Caco-2 (cell line): ENCODE measurements around the gene KBTBD8. TPM values are rescaled to one million over a fixed set of nuclear protein-coding genes. Genes with fewer than 3 reads are reported as not detected.

Source experiments
- BruUV-seq: library from RNA; stranded (reverse); fragments of 400-500 nt; replicated peaks from 2 replicates; lab custom pipeline; 2021; lab: Mats Ljungman, UMichigan
- CTCF ChIA-PET: fragments of 300-600 bp; sonication (Branson Sonifier 250); formaldehyde crosslinking; loops from one replicate; lab custom pipeline; 2022; ENCODE audit warnings: antibody characterized with exemption; lab: Charles Lee
- POLR2A ChIA-PET: fragments of 300-600 bp; sonication (Branson Sonifier 250); formaldehyde crosslinking; loops from one replicate; lab custom pipeline; 2022; ENCODE audit warnings: antibody characterized with exemption; lab: Charles Lee
- DNase-seq, 2 experiments: peaks; one replicate each; pipeline versions ENCODE4 v3.0.0 to v3.0.0-alpha.2; 2020 to 2022
- H3K27me3 ChIP-seq: replicated peaks from 2 replicates; pipeline ENCODE4 v1.6.0; 2011; ENCODE audit warnings: low read length; ENCODE audit not compliant: control insufficient read depth, insufficient read depth
- H3K36me3 ChIP-seq: 2 replicates; pipeline ENCODE4 v1.5.1; 2011; ENCODE audit warnings: low read length; ENCODE audit not compliant: control insufficient read depth, insufficient read depth
- H3K4me1 ChIP-seq: fragments of 250-450 bp; sonication (Bioruptor Pico); 2 replicates; pipeline ENCODE4 v1.5.1; 2020; ENCODE audit warnings: mild to moderate bottlenecking
- H3K4me3 ChIP-seq: 2 replicates; pipeline ENCODE4 v1.5.1; 2011; ENCODE audit warnings: low read depth, mild to moderate bottlenecking, control low read depth, low read length
- H3K9me3 ChIP-seq: fragments of 250-450 bp; sonication (Bioruptor Pico); 2 replicates; pipeline ENCODE4 v1.5.1; 2020; ENCODE audit warnings: mild to moderate bottlenecking, moderate library complexity
- H3K27ac Mint-ChIP-seq: one replicate; pipeline ENCODE4 v1.8.0; 2022; ENCODE audit warnings: mixed read lengths; ENCODE audit not compliant: unreplicated experiment
- H3K27me3 Mint-ChIP-seq: one replicate; pipeline ENCODE4 v1.8.0; 2022; ENCODE audit warnings: mixed read lengths; ENCODE audit not compliant: insufficient read depth, unreplicated experiment
- H3K36me3 Mint-ChIP-seq: one replicate; pipeline ENCODE4 v1.8.0; 2022; ENCODE audit warnings: mild to moderate bottlenecking, mixed read lengths; ENCODE audit not compliant: insufficient read depth, unreplicated experiment
- H3K4me1 Mint-ChIP-seq: one replicate; pipeline ENCODE4 v1.8.0; 2022; ENCODE audit warnings: low read depth, mixed read lengths; ENCODE audit not compliant: unreplicated experiment
- H3K4me3 Mint-ChIP-seq: one replicate; pipeline ENCODE4 v1.8.0; 2022; ENCODE audit warnings: mild to moderate bottlenecking, moderate library complexity, mixed read lengths; ENCODE audit not compliant: unreplicated experiment
- H3K9me3 Mint-ChIP-seq: one replicate; pipeline ENCODE4 v1.8.0; 2022; ENCODE audit warnings: mixed read lengths; ENCODE audit not compliant: unreplicated experiment
- intact Hi-C: fragments of 100-400 bp; cut with micrococcal nuclease; formaldehyde crosslinking; loops from one replicate; pipeline ENCODE4 v1.10.0; 2022; ENCODE audit not compliant: unreplicated experiment
- total RNA-seq: library from RNA; stranded (reverse); gene quantifications from 2 replicates; pipeline ENCODE4 v1.2.3, GENCODE V29; 2022
- TF ChIP-seq, protein P1 (sequence below), 2 experiments: fragments of 200-600 bp in 1 of 2; IDR thresholded peaks; 1 replicate in 1 of 2; 2 replicates in 1 of 2; pipeline versions ENCODE4 v1.5.1 to v1.8.0; 2011 to 2022; ENCODE audit warnings: antibody characterized with exemption in 1 of 2, control low read depth in 1 of 2, inconsistent platforms in 1 of 2, low read depth in 1 of 2, low read length in 1 of 2, mild to moderate bottlenecking in 1 of 2, moderate library complexity in 1 of 2; ENCODE audit not compliant: insufficient read depth in 1 of 2, severe bottlenecking in 1 of 2, unreplicated experiment in 1 of 2

KBTBD8 gene
- total RNA-seq, 1 experiment from 2014 or later, result 6.8 TPM

DNA sequence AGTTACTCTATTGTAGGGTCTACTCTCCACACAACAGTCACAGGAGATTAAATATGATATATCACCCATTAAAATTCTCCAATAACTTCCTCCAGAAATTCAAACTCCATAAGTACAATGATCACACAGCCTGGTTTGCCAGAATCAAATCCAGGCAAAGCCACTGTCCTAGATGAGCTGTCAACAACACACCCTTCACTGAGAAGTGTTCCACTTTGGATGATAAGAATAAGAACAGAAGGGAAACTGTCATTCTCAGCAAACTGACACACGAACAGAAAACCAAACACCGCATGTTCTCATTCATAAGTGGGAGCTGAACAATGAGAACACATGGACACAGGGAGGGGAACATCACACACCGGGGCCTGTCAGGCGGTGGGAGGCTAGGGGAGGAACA lies 41.4 kb upstream of the KBTBD8 start:
- Mint-ChIP-seq H3K27ac (no peak overlapping the region), H3K36me3 (no peaks in the 10 kb centered on the region), H3K27me3 (peaks cover 13% of the 10 kb centered on the region), H3K4me3 (no peak overlapping the region), H3K9me3 (no peaks in the 10 kb centered on the region), H3K4me1 (peaks cover 7% of the 10 kb centered on the region)
- H3K9me3 ChIP-seq, result no peaks in the 10 kb centered on the region
- H3K27me3 ChIP-seq, result no peaks in the 10 kb centered on the region
- intact Hi-C loops, result no loop called here
- ChIA-PET CTCF (no interaction called here), POLR2A (no interaction called here)
- TF ChIP-seq, protein P1, sequence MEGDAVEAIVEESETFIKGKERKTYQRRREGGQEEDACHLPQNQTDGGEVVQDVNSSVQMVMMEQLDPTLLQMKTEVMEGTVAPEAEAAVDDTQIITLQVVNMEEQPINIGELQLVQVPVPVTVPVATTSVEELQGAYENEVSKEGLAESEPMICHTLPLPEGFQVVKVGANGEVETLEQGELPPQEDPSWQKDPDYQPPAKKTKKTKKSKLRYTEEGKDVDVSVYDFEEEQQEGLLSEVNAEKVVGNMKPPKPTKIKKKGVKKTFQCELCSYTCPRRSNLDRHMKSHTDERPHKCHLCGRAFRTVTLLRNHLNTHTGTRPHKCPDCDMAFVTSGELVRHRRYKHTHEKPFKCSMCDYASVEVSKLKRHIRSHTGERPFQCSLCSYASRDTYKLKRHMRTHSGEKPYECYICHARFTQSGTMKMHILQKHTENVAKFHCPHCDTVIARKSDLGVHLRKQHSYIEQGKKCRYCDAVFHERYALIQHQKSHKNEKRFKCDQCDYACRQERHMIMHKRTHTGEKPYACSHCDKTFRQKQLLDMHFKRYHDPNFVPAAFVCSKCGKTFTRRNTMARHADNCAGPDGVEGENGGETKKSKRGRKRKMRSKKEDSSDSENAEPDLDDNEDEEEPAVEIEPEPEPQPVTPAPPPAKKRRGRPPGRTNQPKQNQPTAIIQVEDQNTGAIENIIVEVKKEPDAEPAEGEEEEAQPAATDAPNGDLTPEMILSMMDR (IDR thresholded peaks at IDR 0.05; ENCODE audit: insufficient read depth in 1 of 2, low read depth in 1 of 2, low read length in 1 of 2, severe bottlenecking in 1 of 2, unreplicated experiment in 1 of 2), result no peak
- H3K4me3 ChIP-seq, result no peak overlapping the region
- DNase-seq, result no peak
- H3K36me3 ChIP-seq, result no peaks in the 10 kb centered on the region
- no peaks in the 10 kb centered on the region for H3K4me1 ChIP-seq
- no TSS peak for BruUV-seq

DNA sequence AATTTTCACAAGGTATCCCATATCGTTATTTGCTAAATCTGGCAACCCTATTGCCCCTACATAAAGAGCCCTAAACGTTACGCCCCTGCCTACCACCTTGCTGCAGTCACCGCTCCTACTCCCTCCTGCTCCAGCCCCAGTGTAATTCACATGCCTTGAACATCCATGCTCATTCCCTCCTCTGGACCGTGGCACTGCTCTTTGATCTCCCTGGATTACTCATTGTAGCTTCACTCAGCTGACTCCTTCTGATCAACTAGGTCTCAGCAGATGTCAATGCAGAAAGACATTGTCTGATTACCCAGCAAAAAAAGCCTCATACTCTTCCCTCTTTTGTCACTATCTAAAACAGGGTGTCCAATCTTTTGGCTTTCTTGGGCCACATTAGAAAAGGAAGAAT lies 40.7 kb upstream of the KBTBD8 start:
- no peak overlapping the region for H3K27ac Mint-ChIP-seq
- BruUV-seq, result no TSS peak
- Histone ChIP-seq H3K4me3 (no peak overlapping the region), H3K4me1 (no peaks in the 10 kb centered on the region), H3K9me3 (no peaks in the 10 kb centered on the region), H3K27me3 (no peaks in the 10 kb centered on the region), H3K36me3 (no peaks in the 10 kb centered on the region)
- peaks cover 13% of the 10 kb centered on the region for H3K4me1 Mint-ChIP-seq
- H3K4me3 Mint-ChIP-seq, result no peak overlapping the region
- DNase-seq, result no peak
- H3K36me3 Mint-ChIP-seq, result no peaks in the 10 kb centered on the region
- CTCF ChIA-PET, result no interaction called here
- TF ChIP-seq, protein P1 (IDR thresholded peaks at IDR 0.05; ENCODE audit: insufficient read depth in 1 of 2, low read depth in 1 of 2, low read length in 1 of 2, severe bottlenecking in 1 of 2, unreplicated experiment in 1 of 2), result no peak
- intact Hi-C loops, result no loop called here
- peaks cover 13% of the 10 kb centered on the region for H3K27me3 Mint-ChIP-seq
- no peaks in the 10 kb centered on the region for H3K9me3 Mint-ChIP-seq
- POLR2A ChIA-PET, result no interaction called here

DNA sequence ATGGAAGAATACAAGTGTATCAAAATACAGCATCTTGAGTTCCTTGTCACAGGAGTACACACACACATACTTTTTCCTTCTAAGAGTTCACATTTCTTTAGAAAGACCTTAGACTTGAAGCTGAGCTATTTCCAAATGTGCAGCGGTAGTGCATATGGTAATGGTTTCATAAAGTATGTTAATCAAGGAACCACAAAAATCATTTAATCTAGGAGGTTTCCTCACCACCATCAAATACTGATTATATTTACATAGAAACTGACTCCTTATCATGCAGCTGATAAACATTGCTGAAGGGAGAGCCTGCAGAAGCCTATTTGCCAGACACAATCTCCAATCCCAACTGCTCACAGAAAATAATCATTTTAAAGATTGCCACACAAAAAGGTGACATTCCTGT lies 40.0 kb upstream of the KBTBD8 start:
- Histone ChIP-seq H3K27me3 (no peaks in the 10 kb centered on the region), H3K4me3 (no peak overlapping the region), H3K36me3 (no peaks in the 10 kb centered on the region), H3K9me3 (no peaks in the 10 kb centered on the region), H3K4me1 (no peaks in the 10 kb centered on the region)
- Mint-ChIP-seq H3K4me1 (peaks cover 19% of the 10 kb centered on the region), H3K27me3 (peaks cover 13% of the 10 kb centered on the region), H3K36me3 (no peaks in the 10 kb centered on the region), H3K9me3 (no peaks in the 10 kb centered on the region), H3K27ac (no peak overlapping the region), H3K4me3 (no peak overlapping the region)
- POLR2A ChIA-PET, result no interaction called here
- DNase-seq, result no peak
- no TSS peak for BruUV-seq
- intact Hi-C loops, result no loop called here
- TF ChIP-seq, protein P1 (IDR thresholded peaks at IDR 0.05; ENCODE audit: insufficient read depth in 1 of 2, low read depth in 1 of 2, low read length in 1 of 2, severe bottlenecking in 1 of 2, unreplicated experiment in 1 of 2), result no peak
- CTCF ChIA-PET, result no interaction called here
